Loucy (cell line): Measurements from ENCODE around the gene OR2T12.
"Not testable (repeated sequence)": the region's sequence is repeated elsewhere in the genome, so short reads cannot be mapped to it uniquely, and the experiment has no call there.

Experiments
- CTCF ChIP-seq: fragments of 200-600 bp; sonication (generic); conservative IDR thresholded peaks from 2 replicates; pipeline ENCODE4 v1.5.1; 2014; ENCODE audit warnings: mild to moderate bottlenecking, antibody characterized with exemption, low read length
- EZH2phosphoT487 ChIP-seq: fragments of 200-600 bp; IDR thresholded peaks from 2 replicates; pipeline ENCODE4 v1.6.1; 2018; ENCODE audit warnings: antibody characterized with exemption, mild to moderate bottlenecking, moderate library complexity, borderline replicate concordance

DNA sequence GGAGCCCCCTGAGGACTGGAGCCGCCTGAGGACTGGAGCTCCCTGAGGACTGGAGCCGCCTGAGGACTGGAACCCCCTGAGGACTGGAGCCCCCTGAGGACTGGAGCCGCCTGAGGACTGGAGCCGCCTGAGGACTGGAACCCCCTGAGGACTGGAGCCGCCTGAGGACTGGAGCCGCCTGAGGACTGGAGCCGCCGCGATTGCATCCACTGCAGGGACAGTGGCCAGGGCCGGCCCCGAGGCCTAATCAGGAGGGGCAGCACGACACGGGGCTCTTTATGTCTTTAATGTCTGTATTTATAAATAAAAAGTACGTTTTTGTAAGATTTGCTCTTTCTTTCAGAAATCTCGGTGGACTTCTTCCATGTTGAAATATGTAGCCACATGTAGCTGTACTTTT lies 3.5 kb upstream of the OR2T12 start:
- TF ChIP-seq CTCF, EZH2phosphoT487: not testable (repeated sequence)
